GM21723 (cell line): ENCODE results near the gene NCAM1.

Source experiments
- ATAC-seq: cut with Tn5 transposase; IDR thresholded peaks from one replicate; pipeline ENCODE4 v1.9.1; 2021; ENCODE audit warnings: mild to moderate bottlenecking, moderate library complexity; ENCODE audit not compliant: unreplicated experiment

NCAM1 gene

DNA sequence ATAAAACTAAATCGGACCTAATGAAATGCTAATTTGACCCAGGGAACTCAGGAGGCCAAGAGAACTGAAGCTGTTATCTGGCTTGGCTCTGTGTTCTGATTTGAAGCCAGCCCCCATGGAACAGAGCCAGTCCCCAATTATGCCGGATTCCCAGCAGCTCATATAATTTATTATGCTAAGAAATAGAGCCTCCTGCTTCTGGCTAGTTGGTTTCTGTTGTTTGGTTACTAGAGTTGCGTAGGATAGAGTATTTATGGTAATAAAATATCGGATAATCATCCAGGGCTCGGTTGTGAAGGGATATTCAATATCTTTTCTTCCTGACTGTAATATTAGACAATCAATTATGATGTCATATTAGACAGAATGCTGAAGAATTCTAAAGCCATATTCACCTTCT is 232.7 kb downstream of the NCAM1 start:
- no peak for ATAC-seq

DNA sequence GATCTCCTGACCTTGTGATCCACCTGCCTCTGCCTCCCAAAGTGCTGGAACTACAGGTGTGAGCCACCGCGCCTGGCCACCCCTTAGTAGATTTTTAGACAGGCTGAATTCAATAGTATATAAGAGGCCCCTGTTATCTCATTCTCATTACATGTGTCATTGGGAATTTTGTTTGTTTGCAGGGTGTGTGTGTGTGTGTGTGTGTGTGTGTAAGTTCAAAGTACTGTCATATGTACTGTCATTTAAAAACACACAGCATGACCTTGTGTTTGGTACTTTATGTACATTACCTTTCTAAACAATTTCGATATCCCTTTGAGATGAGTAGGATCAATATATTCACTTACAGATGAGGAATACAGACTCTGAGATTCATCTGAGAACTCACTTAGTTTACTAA is 234.5 kb downstream of the NCAM1 start:
- no peak for ATAC-seq

GRCh38 chr11:113197446-113197845 is 236.2 kb downstream of the NCAM1 start:
- no peak for ATAC-seq

DNA sequence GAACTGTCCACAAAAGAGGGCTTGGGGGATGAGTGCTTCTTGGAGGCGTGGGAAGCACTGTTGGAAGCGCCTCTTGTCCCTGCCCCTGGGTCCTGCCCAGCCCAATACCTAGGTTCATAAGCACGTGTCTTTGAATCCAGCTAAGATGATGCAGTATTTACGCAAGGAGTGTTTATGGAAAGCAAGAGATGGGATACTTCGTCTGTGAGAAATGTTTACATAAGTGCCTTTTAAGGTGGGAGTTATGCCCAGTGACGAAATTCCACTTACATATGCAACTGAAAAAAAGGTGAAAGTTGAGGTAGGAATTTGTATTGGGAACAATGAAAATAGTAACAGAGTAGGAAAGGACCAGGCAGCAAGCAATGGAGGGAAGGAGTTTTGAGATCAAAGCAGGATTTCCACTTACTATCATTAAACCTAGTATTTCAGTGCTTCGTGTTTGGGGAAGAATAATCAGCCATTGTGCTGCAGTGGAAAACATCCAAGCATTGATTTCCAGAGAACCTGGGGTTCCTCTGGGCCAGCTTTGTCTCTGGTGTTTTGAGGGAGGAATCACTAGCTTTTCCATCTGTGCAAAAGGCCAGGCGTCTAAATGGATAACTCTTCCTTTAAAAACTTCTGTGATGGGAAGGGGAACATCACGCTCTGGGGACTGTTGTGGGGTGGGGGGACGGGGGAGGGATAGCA is 237.9 kb downstream of the NCAM1 start:
- ATAC-seq = no peak

- ATAC-seq = no peak
These were observed 238.6 kb downstream of the NCAM1 start for GRCh38 chr11:113199866-113200265.

GRCh38 chr11:113201054-113201818 is 240.0 kb downstream of the NCAM1 start:
- ATAC-seq = no peak

- no peak for ATAC-seq
These were observed 241.2 kb downstream of the NCAM1 start for GRCh38 chr11:113202431-113202830.

GRCh38 chr11:113203141-113203753 is 242.0 kb downstream of the NCAM1 start:
- no peak for ATAC-seq

DNA sequence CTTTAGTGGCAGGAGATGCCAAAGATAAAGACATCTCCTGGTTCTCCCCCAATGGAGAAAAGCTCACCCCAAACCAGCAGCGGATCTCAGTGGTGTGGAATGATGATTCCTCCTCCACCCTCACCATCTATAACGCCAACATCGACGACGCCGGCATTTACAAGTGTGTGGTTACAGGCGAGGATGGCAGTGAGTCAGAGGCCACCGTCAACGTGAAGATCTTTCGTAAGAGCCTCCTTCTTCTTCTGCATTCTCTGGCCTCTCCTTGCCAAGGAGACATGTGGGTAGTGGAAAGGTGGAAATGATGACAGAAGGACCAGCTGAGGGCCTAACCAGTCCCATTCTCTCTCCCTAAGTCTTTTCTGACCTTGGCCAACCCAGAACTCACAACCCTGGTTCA is 243.1 kb downstream of the NCAM1 start:
- ATAC-seq = no peak

- no peak for ATAC-seq
These were observed 252.3 kb downstream of the NCAM1 start for GRCh38 chr11:113213549-113213948.

- ATAC-seq = no peak
These were observed 261.0 kb downstream of the NCAM1 start for GRCh38 chr11:113222241-113222640.

- no peak for ATAC-seq
These were observed 273.7 kb downstream of the NCAM1 start for GRCh38 chr11:113234888-113235287.

DNA sequence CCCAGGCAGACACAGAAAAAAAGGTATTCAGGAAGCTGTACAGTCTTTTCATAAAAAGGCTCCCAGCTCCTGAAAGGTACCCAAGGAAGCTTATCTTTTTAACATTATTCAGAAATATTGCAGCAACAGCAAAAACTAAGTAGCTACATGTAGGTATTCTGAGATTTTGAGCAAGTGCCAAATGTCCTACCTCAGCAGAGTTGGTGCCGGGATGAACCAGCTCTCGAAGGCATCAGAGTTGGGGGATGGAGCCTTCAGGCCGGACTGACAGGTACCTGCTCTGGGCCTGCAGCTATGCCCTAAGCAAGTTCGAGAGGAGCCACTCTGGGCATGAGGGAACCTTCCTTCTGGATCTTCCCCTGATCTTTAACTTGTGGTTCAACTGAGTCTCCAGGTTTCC is 276.0 kb downstream of the NCAM1 start:
- no peak for ATAC-seq

GRCh38 chr11:113238721-113239120 is 277.5 kb downstream of the NCAM1 start:
- ATAC-seq = no peak

GRCh38 chr11:113240389-113240788 is 279.2 kb downstream of the NCAM1 start:
- ATAC-seq = no peak

GRCh38 chr11:113240790-113241635 is 279.8 kb downstream of the NCAM1 start:
- no peak for ATAC-seq

- no peak for ATAC-seq
These were observed 280.4 kb downstream of the NCAM1 start for GRCh38 chr11:113241636-113242054.

GRCh38 chr11:113242060-113242459 is 280.8 kb downstream of the NCAM1 start:
- ATAC-seq = no peak

DNA sequence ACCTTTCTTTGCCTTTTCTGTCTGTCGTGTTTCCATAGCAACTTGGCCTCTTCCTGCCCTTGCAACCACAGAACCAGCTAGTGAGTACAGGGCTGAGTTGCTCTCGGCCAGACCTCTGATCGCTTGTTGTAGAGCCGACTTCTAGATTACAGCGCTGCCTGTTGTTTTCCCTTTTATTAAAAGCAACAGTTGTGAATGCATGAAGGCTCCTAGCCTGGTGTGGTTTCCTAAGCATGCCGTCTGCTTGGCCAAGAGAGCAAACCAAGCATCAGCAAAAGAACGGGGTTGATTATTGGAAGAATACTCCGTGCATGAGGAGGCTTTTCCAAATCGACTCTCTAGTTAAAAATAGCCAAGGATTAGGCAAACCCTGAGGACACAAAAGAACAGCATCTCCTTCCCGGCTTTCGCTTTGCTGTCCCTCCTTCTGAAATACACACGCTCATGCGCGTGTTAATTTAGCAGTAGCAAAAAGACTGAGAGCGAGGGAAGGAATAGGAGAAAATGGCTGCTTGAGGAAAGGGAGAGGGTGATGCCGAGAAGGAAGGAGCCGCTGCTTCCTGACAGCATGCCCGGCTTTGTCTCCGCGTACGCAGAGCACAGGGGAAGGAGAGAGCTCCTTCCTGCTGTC is 281.7 kb downstream of the NCAM1 start:
- ATAC-seq = no peak

GRCh38 chr11:113243696-113244095 is 282.5 kb downstream of the NCAM1 start:
- no peak for ATAC-seq

- no peak for ATAC-seq
These were observed 284.0 kb downstream of the NCAM1 start for GRCh38 chr11:113245216-113245615.
